ENCODE results near the gene SORT1.

Gene SORT1

GRCh38 chr1:109425391-109426280 lies 27.9 kb upstream of the SORT1 start:
- peak; percentile 42 for DNase-seq (ENCODE audit: extremely low read depth, insufficient read length)
- H3K36me3 ChIP-seq (ENCODE audit: control insufficient read depth, insufficient read depth, low read length): peaks cover 3% of the 10 kb centered on the region
- TF ChIP-seq, protein P1, sequence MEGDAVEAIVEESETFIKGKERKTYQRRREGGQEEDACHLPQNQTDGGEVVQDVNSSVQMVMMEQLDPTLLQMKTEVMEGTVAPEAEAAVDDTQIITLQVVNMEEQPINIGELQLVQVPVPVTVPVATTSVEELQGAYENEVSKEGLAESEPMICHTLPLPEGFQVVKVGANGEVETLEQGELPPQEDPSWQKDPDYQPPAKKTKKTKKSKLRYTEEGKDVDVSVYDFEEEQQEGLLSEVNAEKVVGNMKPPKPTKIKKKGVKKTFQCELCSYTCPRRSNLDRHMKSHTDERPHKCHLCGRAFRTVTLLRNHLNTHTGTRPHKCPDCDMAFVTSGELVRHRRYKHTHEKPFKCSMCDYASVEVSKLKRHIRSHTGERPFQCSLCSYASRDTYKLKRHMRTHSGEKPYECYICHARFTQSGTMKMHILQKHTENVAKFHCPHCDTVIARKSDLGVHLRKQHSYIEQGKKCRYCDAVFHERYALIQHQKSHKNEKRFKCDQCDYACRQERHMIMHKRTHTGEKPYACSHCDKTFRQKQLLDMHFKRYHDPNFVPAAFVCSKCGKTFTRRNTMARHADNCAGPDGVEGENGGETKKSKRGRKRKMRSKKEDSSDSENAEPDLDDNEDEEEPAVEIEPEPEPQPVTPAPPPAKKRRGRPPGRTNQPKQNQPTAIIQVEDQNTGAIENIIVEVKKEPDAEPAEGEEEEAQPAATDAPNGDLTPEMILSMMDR (IDR thresholded peaks at IDR 0.05; ENCODE audit: insufficient read depth, low read length, poor library complexity, severe bottlenecking): no peak
- H3K4me3 ChIP-seq (replicated peaks; ENCODE audit: low read depth, low read length): peak overlapping the region; percentile 94
- no peaks in the 10 kb centered on the region for H3K27me3 ChIP-seq (replicated peaks; ENCODE audit: control insufficient read depth, insufficient read depth, low read length)

DNA sequence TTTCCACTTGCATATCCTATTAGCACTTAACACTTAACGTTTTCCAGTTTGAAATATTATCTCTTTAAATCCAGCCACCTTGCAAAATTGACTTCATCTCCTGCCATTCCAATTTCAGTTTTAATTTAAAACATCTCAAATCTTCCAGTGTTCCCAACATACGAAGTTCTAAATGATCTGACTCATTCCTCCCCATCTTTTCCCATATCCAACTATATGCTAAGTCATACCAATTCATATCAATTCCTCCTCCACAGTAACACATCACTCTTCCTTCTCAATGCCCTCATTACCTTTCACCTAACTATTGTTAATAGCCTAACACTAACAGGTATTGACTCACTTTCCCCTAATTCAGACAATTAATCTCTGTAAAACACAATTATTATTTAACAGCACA lies 25.8 kb upstream of the SORT1 start:
- no peak for DNase-seq (ENCODE audit: extremely low read depth, insufficient read length)
- Histone ChIP-seq H3K36me3 (ENCODE audit: control insufficient read depth, insufficient read depth, low read length) (peaks cover 4% of the 10 kb centered on the region), H3K4me3 (replicated peaks; ENCODE audit: low read depth, low read length) (no peak overlapping the region), H3K27me3 (replicated peaks; ENCODE audit: control insufficient read depth, insufficient read depth, low read length) (no peaks in the 10 kb centered on the region)
- TF ChIP-seq, protein P1 (IDR thresholded peaks at IDR 0.05; ENCODE audit: insufficient read depth, low read length, poor library complexity, severe bottlenecking): no peak

DNA sequence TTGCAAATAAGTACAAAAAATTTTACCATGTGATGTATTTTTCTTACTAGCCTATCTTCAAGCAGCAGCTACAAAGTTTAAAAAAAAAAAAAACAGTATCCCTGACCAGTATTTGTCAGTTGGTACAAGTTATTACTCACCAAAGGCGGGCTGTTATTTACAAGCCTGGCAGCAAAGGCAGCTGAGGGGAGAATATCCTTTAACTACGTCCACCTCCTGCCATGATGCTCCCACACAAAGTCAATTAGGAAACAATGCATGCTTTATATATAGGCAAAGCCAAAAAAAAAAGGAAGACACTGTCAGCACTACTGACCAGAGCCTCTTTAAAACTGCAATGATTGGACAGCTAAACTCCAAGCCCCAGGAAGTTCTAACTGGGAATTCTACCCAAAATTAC lies 14.8 kb upstream of the SORT1 start:
- peaks cover 15% of the 10 kb centered on the region for H3K36me3 ChIP-seq (ENCODE audit: control insufficient read depth, insufficient read depth, low read length)

GRCh38 chr1:109404838-109405237 lies 7.1 kb upstream of the SORT1 start:
- DNase-seq (ENCODE audit: extremely low read depth, insufficient read length): no peak
- TF ChIP-seq, protein P1 (IDR thresholded peaks at IDR 0.05; ENCODE audit: insufficient read depth, low read length, poor library complexity, severe bottlenecking): no peak
- H3K4me3 ChIP-seq (replicated peaks; ENCODE audit: low read depth, low read length): no peak overlapping the region
- H3K27me3 ChIP-seq (replicated peaks; ENCODE audit: control insufficient read depth, insufficient read depth, low read length): no peaks in the 10 kb centered on the region
- H3K36me3 ChIP-seq (ENCODE audit: control insufficient read depth, insufficient read depth, low read length): peaks cover 5% of the 10 kb centered on the region

More for the DNA sequence above, 14.8 kb upstream of the SORT1 start:
- no peak for DNase-seq (ENCODE audit: extremely low read depth, insufficient read length)
- TF ChIP-seq, protein P1 (IDR thresholded peaks at IDR 0.05; ENCODE audit: insufficient read depth, low read length, poor library complexity, severe bottlenecking): no peak
- H3K27me3 ChIP-seq (replicated peaks; ENCODE audit: control insufficient read depth, insufficient read depth, low read length): no peaks in the 10 kb centered on the region
- no peak overlapping the region for H3K4me3 ChIP-seq (replicated peaks; ENCODE audit: low read depth, low read length)

GRCh38 chr1:109402025-109402424 lies 4.3 kb upstream of the SORT1 start:
- H3K27me3 ChIP-seq (replicated peaks; ENCODE audit: control insufficient read depth, insufficient read depth, low read length): no peaks in the 10 kb centered on the region
- DNase-seq (ENCODE audit: extremely low read depth, insufficient read length): no peak
- no peak overlapping the region for H3K4me3 ChIP-seq (replicated peaks; ENCODE audit: low read depth, low read length)
- H3K36me3 ChIP-seq (ENCODE audit: control insufficient read depth, insufficient read depth, low read length): peaks cover 4% of the 10 kb centered on the region
- TF ChIP-seq, protein P1 (IDR thresholded peaks at IDR 0.05; ENCODE audit: insufficient read depth, low read length, poor library complexity, severe bottlenecking): no peak

Measured in GM06990 (cell line).